Activated naive CD4-positive, alpha-beta T cell treated with anti-CD3 and anti-CD28 coated beads, Interleukin-2, amount 10 ng/mL, durations not matched to agents 7 days and 5 days (primary cell): Measurements from ENCODE around the gene IRF2BP1.
A peak's percentile ranks its signal among the peaks of the same experiment; 100 is the strongest.

Experiments used
- CTCF ChIA-PET: fragments of 350-600 bp; sonication (Branson Sonifier 250); formaldehyde crosslinking; loops from one replicate; lab custom pipeline; 2021; ENCODE audit warnings: antibody characterized with exemption; lab: Charles Lee
- DNase-seq: peaks from one replicate; pipeline ENCODE4 v3.0.0-alpha.2; 2020
- H3K27ac Mint-ChIP-seq: one replicate; pipeline ENCODE4 v1.8.0; 2021; ENCODE audit warnings: mild to moderate bottlenecking, moderate library complexity, mixed read lengths
- H3K27me3 Mint-ChIP-seq: one replicate; pipeline ENCODE4 v1.8.0; 2021; ENCODE audit warnings: mild to moderate bottlenecking, mixed read lengths
- H3K36me3 Mint-ChIP-seq: one replicate; pipeline ENCODE4 v1.8.0; 2021; ENCODE audit warnings: mixed read lengths
- H3K4me1 Mint-ChIP-seq: one replicate; pipeline ENCODE4 v1.8.0; 2021; ENCODE audit warnings: mixed read lengths
- H3K4me3 Mint-ChIP-seq: one replicate; pipeline ENCODE4 v1.8.0; 2021; ENCODE audit warnings: mild to moderate bottlenecking, moderate library complexity, mixed read lengths
- H3K9me3 Mint-ChIP-seq: one replicate; pipeline ENCODE4 v1.8.0; 2021; ENCODE audit warnings: mixed read lengths

Gene IRF2BP1

DNA sequence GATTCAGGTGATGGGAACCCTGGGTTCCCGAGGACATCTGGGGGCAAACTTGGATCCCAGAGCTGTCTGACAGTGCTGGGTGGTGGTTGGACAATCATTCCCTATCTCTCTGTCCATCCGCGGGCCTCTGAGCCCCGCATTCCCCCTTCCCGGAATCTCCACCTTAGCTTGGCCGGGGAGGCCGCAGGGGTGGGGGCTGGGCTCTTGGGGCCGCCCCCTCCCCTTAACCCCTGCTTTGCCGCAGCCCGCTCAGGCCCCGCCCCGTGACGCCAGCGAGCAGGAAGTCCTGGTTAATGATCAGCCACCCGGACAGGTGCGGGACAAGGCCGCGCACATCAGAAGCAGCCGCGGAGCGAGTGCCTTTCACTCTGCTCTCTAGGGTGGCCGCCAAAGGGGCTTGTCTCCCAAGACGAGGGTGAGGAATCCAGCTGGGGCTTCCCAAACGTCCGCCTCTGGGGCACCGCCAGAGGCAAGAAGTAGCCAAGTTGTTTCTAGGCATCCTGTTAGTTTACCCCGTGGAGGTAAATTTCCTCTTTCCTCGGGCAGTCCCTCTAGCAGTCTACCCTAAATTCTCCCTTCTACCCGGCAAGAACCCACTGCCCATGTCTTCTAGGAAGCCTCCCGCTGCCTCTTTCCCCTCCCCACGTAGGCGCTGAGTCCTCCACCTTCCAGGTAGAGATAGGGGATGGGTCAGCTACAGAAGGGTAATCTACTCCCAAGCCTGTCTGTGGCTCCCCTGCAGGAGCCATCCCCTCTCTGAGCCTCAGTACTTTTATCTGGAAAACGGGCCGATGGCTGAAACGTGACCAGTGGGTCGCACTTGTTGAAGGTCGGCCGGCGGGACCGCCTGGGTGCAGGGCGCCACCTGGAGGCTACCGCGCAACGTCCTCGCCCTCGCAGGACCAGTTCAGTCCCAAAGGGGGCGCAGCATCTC lies 3.0 kb downstream of the IRF2BP1 start:
- CTCF ChIA-PET, result interaction anchor here (1.1 to 5.3 kb wide), 8 partner anchors 12 to 135 kb away, joined by 4 to 58 read pairs (median 9); partner anchors contain the start of genes FOXA3, MYPOP, SIX5 and SYMPK

DNA sequence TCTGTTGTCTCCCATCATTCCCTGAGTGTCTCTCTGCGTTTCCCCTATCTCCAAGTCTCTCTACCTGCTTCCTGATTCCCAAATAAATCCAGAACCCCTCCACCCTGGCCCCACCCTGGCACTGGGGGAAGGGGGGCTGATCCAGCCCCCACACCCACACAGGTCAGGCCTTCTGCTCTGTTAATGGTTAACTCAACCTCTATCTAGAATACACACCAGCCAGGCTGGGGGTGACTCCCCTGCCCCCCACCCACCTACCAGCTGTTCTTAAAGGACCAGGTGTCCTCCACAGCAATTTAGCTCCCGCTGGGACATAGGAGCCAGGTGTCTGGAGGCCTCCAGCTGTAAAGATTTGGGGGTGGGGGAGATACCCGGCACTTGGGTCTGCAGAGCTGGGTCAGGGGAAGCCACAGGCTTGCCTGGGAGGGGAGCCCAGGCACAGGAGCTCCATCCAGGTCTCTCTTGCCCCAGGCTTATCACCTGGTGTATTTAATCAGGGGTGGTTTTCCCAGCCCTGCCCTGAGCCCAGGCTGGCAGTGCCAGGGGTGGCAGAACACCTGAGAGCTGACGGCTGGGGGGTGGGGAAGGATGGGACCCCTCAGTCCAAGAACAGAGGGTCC lies 3.9 kb downstream of the IRF2BP1 start:
- Mint-ChIP-seq H3K27me3 (peaks cover 27% of the 10 kb centered on the region), H3K27ac (no peak overlapping the region), H3K9me3 (no peaks in the 10 kb centered on the region), H3K4me1 (peaks cover 44% of the 10 kb centered on the region), H3K36me3 (peaks cover 4% of the 10 kb centered on the region), H3K4me3 (no peak overlapping the region)
- CTCF ChIA-PET, result interaction anchor here (0.7 to 5.3 kb wide), 10 partner anchors 11 to 136 kb away, joined by 3 to 58 read pairs (median 4); partner anchors contain the start of genes FOXA3, MYPOP, SIX5 and SYMPK
- DNase-seq, result no peak

More for the DNA sequence above, 3.0 kb downstream of the IRF2BP1 start:
- Mint-ChIP-seq H3K27ac (peak overlapping the region; percentile 43), H3K4me3 (peak overlapping the region; percentile 65), H3K9me3 (no peaks in the 10 kb centered on the region), H3K27me3 (peaks cover 20% of the 10 kb centered on the region), H3K4me1 (peaks cover 44% of the 10 kb centered on the region), H3K36me3 (peaks cover 4% of the 10 kb centered on the region)
- DNase-seq, result peak; percentile 89

DNA sequence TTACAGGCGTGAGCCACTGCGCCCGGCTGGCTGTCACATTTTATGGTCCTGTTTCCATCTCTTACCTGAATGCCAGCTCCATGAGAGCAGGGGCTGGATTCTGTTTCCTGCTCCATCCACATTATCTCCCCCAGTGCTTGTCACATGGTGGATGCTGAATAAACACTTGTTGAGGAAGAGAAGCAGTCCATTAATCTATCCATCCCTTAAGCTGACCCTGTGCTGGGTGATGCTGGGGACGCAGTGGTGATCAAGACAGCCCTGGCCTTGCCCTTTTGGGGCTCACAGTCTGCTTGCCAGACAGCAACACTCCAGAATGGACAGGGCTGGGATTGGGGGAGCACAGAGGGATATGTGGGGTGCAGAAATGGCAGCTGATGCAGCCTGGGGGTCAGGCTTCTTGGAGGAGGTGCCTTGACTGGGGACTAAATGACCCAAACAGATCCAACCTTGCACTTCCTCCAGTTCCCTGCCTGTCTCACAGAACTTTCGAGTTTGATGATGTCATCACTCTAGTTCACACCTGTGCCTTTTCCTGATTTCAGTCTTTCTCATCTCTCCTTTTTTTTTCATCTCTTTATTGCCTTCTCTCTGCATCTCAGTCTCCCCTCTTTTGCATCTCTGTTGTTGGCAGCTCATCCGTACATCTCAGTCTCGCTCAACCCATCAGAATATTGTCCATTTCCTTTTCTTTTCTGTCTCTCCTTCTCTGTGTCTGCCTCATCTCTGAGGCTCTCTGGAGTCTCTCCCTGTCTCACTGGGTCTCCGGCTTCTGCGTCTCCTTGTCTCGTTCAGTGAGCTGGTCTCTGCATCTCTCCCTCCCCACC lies 4.6 kb downstream of the IRF2BP1 start:
- CTCF ChIA-PET, result interaction anchor here (0.7 to 5.3 kb wide), 8 partner anchors 16 to 136 kb away, joined by 3 to 58 read pairs (median 4); partner anchors contain the start of genes FOXA3, MYPOP and SYMPK
- no peak for DNase-seq
- peaks cover 43% of the 10 kb centered on the region for H3K4me1 Mint-ChIP-seq
- H3K36me3 Mint-ChIP-seq, result peaks cover 4% of the 10 kb centered on the region
- peaks cover 34% of the 10 kb centered on the region for H3K27me3 Mint-ChIP-seq
- no peak overlapping the region for H3K27ac Mint-ChIP-seq
- no peaks in the 10 kb centered on the region for H3K9me3 Mint-ChIP-seq
- H3K4me3 Mint-ChIP-seq, result no peak overlapping the region

DNA sequence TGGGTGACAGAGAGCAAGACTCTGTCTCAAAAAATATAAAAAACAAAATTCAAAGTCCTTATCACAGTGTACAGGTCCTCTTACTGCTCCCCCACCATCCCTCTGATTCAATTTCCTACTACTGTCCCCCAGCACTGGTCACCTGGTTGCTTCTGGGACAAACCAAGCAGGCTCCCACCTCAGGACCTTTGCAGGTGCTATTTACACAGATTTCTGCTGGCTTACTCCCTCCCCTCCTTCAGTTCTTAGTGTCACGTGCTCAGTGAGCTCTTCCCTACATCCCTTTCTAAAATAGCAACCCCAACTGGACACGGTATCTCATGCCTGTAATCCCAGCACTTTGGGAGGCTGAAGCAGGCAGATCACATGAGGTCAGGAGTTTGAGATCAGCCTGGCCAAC lies 6.0 kb downstream of the IRF2BP1 start:
- Mint-ChIP-seq H3K4me3 (no peak overlapping the region), H3K27me3 (peaks cover 48% of the 10 kb centered on the region), H3K27ac (no peak overlapping the region), H3K9me3 (no peaks in the 10 kb centered on the region), H3K36me3 (peaks cover 4% of the 10 kb centered on the region), H3K4me1 (peaks cover 42% of the 10 kb centered on the region)
- DNase-seq, result no peak
- CTCF ChIA-PET, result interaction anchor here (1.1 to 1.6 kb wide), 2 partner anchors 31 to 63 kb away, joined by 3 to 4 read pairs; no protein-coding TSS in a partner anchor

- peaks cover 39% of the 10 kb centered on the region for H3K4me1 Mint-ChIP-seq
- CTCF ChIA-PET, result interaction anchor here (1.6 kb wide), 1 partner anchor 62 kb away, joined by 4 read pairs; no protein-coding TSS in a partner anchor
- H3K36me3 Mint-ChIP-seq, result peaks cover 4% of the 10 kb centered on the region
- no peak overlapping the region for H3K4me3 Mint-ChIP-seq
- no peak for DNase-seq
- H3K27ac Mint-ChIP-seq, result no peak overlapping the region
- peaks cover 52% of the 10 kb centered on the region for H3K27me3 Mint-ChIP-seq
- H3K9me3 Mint-ChIP-seq, result no peaks in the 10 kb centered on the region
Measured at GRCh38 chr19:45879055-45879454, 6.9 kb downstream of the IRF2BP1 start.

DNA sequence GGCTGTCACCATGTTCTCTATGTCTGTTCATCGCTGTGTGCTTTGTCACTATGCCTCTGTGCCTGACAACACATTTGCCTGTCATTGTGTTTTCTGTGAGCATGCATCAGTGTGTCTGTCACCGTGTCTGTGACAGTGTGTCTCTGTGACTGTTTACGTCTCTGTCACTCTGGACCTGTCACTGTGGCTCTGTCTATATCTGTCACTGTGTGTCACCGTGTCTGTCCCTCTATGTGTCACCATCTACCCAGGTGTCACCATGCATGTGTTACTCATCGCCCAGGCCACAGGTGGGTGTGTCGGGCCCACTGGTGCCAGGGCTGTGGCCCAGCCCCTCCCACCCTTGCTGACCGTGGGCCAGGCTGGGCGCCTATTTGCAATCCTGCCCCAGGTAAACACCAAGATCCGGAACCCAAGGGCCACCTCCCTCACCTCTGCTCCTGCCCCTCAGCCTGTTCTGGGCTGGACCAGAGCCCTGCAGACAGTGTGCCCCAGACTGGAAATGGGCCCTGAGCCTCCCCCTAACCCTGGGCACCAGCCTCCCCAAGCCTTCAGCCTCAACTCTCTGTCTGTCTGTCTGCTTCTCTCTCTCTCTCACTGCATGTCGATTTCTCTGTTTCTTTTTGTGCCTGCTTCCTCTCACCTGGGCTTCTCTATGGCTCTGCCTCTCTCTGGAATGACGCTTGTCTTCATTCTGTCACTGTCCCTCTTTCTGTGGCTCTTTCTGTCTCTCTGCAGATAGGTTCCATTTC lies 7.7 kb downstream of the IRF2BP1 start:
- H3K27me3 Mint-ChIP-seq, result peaks cover 60% of the 10 kb centered on the region
- H3K4me1 Mint-ChIP-seq, result peaks cover 31% of the 10 kb centered on the region
- no peak overlapping the region for H3K27ac Mint-ChIP-seq
- CTCF ChIA-PET, result no interaction called here
- no peak for DNase-seq
- no peak overlapping the region for H3K4me3 Mint-ChIP-seq
- peaks cover 1% of the 10 kb centered on the region for H3K36me3 Mint-ChIP-seq
- H3K9me3 Mint-ChIP-seq, result no peaks in the 10 kb centered on the region

GRCh38 chr19:45876411-45877197 lies 9.3 kb downstream of the IRF2BP1 start:
- Mint-ChIP-seq H3K27ac (no peak overlapping the region), H3K36me3 (no peaks in the 10 kb centered on the region), H3K4me1 (peaks cover 23% of the 10 kb centered on the region), H3K9me3 (no peaks in the 10 kb centered on the region), H3K27me3 (peaks cover 60% of the 10 kb centered on the region), H3K4me3 (no peak overlapping the region)
- peak; percentile 46 for DNase-seq
- CTCF ChIA-PET, result no interaction called here

- CTCF ChIA-PET, result no interaction called here
Measured at GRCh38 chr19:45876161-45876410, 9.9 kb downstream of the IRF2BP1 start.

GRCh38 chr19:45874620-45874966 lies 11.3 kb downstream of the IRF2BP1 start:
- Mint-ChIP-seq H3K27me3 (peaks cover 55% of the 10 kb centered on the region), H3K27ac (no peak overlapping the region), H3K4me1 (peaks cover 16% of the 10 kb centered on the region), H3K9me3 (no peaks in the 10 kb centered on the region), H3K36me3 (no peaks in the 10 kb centered on the region), H3K4me3 (no peak overlapping the region)
- CTCF ChIA-PET, result no interaction called here
- DNase-seq, result no peak

More at GRCh38 chr19:45876161-45876410, 9.9 kb downstream of the IRF2BP1 start:
- Mint-ChIP-seq H3K36me3 (no peaks in the 10 kb centered on the region), H3K4me1 (peaks cover 18% of the 10 kb centered on the region), H3K4me3 (no peak overlapping the region), H3K27me3 (peaks cover 55% of the 10 kb centered on the region), H3K9me3 (no peaks in the 10 kb centered on the region), H3K27ac (no peak overlapping the region)
- DNase-seq, result no peak

DNA sequence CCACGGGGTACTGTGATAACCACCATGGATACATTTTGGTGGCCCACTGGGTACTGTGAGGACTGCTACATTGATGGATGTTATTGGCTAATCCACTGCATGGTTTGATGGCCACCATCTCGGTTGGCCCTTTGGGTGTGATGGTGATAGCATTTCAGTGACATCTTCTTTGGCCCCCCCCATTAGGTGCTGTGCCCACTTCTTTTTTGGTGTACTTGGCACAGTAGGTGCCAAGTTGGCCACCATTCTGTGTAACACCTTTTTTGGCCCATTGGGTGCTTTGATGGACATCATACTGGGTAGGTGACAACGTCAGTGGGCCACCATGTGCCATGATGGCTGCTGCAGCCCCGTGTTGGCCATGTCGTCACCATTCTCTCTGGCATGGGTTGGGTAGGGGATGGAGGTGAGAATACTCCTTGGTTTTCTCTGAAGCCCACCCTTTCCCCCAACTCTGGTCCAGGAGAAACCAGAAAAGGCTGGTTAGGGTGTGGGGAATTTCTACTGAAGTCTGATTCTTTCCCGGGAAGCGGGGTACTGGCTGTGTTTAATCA lies 12.6 kb downstream of the IRF2BP1 start:
- no peak overlapping the region for H3K27ac Mint-ChIP-seq
- no peak overlapping the region for H3K4me3 Mint-ChIP-seq
- H3K36me3 Mint-ChIP-seq, result no peaks in the 10 kb centered on the region
- no peaks in the 10 kb centered on the region for H3K9me3 Mint-ChIP-seq
- no peak for DNase-seq
- CTCF ChIA-PET, result interaction anchor here (1.5 kb wide), 1 partner anchor 10 kb away, joined by 3 read pairs; the partner anchor contains the start of gene SYMPK
- peaks cover 13% of the 10 kb centered on the region for H3K4me1 Mint-ChIP-seq
- peaks cover 54% of the 10 kb centered on the region for H3K27me3 Mint-ChIP-seq

GRCh38 chr19:45872095-45872919 lies 13.6 kb downstream of the IRF2BP1 start:
- no peaks in the 10 kb centered on the region for H3K36me3 Mint-ChIP-seq
- H3K4me1 Mint-ChIP-seq, result peaks cover 9% of the 10 kb centered on the region
- CTCF ChIA-PET, result interaction anchor here (1.5 kb wide), 1 partner anchor 9 kb away, joined by 3 read pairs; the partner anchor contains the start of gene SYMPK
- no peak overlapping the region for H3K4me3 Mint-ChIP-seq
- H3K27me3 Mint-ChIP-seq, result peaks cover 59% of the 10 kb centered on the region
- no peaks in the 10 kb centered on the region for H3K9me3 Mint-ChIP-seq
- DNase-seq, result no peak
- no peak overlapping the region for H3K27ac Mint-ChIP-seq

GRCh38 chr19:45870798-45871197 lies 15.1 kb downstream of the IRF2BP1 start:
- no peak overlapping the region for H3K27ac Mint-ChIP-seq
- no peaks in the 10 kb centered on the region for H3K36me3 Mint-ChIP-seq
- H3K27me3 Mint-ChIP-seq, result peaks cover 59% of the 10 kb centered on the region
- CTCF ChIA-PET, result interaction anchor here (1.2 kb wide), 1 partner anchor 12 kb away, joined by 5 read pairs; no protein-coding TSS in a partner anchor
- H3K4me1 Mint-ChIP-seq, result no peaks in the 10 kb centered on the region
- no peak overlapping the region for H3K4me3 Mint-ChIP-seq
- no peak for DNase-seq
- no peaks in the 10 kb centered on the region for H3K9me3 Mint-ChIP-seq
